Transverse colon (tissue), 4 donors: ENCODE measurements around the gene IFIH1.

ENCODE experiments used
- POLR2AphosphoS5 ChIP-seq, 3 donors: sonication (generic); formaldehyde crosslinking; IDR thresholded peaks; one replicate each; pipeline ENCODE4 v1.6.1; 2016; ENCODE audit warnings: antibody characterized with exemption in 3 of 3
- TF ChIP-seq, protein P1 (sequence below), 5 experiments: fragments of 200-600 bp in 3 of 5; fragments of 450-650 bp in 2 of 5; sonication (generic) in 3 of 5; IDR thresholded peaks; 1 replicate in 2 of 5; 2 replicates in 3 of 5; pipeline ENCODE4 v1.5.1; 2016 to 2017; ENCODE audit warnings: antibody characterized with exemption in 5 of 5, inconsistent platforms in 3 of 5, mild to moderate bottlenecking in 2 of 5, moderate library complexity in 1 of 5

- TF ChIP-seq, protein P1, sequence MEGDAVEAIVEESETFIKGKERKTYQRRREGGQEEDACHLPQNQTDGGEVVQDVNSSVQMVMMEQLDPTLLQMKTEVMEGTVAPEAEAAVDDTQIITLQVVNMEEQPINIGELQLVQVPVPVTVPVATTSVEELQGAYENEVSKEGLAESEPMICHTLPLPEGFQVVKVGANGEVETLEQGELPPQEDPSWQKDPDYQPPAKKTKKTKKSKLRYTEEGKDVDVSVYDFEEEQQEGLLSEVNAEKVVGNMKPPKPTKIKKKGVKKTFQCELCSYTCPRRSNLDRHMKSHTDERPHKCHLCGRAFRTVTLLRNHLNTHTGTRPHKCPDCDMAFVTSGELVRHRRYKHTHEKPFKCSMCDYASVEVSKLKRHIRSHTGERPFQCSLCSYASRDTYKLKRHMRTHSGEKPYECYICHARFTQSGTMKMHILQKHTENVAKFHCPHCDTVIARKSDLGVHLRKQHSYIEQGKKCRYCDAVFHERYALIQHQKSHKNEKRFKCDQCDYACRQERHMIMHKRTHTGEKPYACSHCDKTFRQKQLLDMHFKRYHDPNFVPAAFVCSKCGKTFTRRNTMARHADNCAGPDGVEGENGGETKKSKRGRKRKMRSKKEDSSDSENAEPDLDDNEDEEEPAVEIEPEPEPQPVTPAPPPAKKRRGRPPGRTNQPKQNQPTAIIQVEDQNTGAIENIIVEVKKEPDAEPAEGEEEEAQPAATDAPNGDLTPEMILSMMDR (IDR thresholded peaks at IDR 0.05) = no peak
- TF ChIP-seq POLR2AphosphoS5 (IDR thresholded peaks at IDR 0.05) = no peak
Measured at GRCh38 chr2:162267996-162268395, 50.5 kb downstream of the IFIH1 start.
